Measurements from ENCODE around the gene TPRG1L. TPM values are rescaled to one million over a fixed set of nuclear protein-coding genes. Genes with fewer than 3 reads are reported as not detected.

Gene TPRG1L
- polyA plus RNA-seq, 1 experiment = 52.1 TPM

DNA sequence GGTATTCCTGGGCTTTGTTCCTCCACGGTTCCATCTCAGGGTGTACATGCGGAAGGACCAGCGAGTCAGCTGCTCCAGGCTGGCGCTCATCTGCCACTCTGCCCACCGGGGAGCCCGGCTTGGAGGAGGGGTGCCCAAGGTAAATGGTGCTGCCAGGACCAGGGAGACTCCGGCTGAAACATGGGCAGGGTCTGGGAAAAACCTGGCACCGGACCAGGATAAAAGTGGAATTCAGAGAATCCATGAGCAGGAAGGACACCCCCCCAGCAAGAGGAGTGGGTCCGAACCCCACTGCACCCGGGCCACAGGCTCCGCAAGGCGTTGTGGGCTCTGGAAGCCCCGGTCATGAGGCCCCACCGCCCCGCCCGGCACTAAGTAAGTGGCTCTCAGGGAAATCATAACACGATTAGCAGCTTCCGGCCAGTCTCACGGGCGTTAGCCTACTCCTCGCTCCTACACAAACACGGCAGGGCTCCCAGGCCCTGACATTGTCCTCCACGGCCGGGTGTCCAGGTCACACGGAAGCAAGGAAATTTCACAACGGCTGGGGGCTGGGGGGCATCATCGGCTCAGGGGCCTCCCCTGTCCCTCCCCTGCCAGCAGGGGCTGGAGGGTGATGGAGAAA lies 34.6 kb upstream of the TPRG1L start:
- Histone ChIP-seq H3K4me3 (ENCODE audit: low read depth, low read length) (no peak overlapping the region), H3K27me3 (ENCODE audit: control insufficient read depth, insufficient read depth, low read length) (no peaks in the 10 kb centered on the region), H3K36me3 (ENCODE audit: control insufficient read depth, insufficient read depth, low read length) (no peaks in the 10 kb centered on the region)
- no peak for DNase-seq (ENCODE audit: low read depth)
- POLR2A ChIA-PET = no interaction called here
- CTCF ChIA-PET = interaction anchor here (1.5 to 1.8 kb wide), 2 partner anchors 29 to 30 kb away, joined by 3 to 4 read pairs; no protein-coding TSS in a partner anchor
- no peak for TF ChIP-seq CTCF (IDR thresholded peaks at IDR 0.05; ENCODE audit: insufficient read depth, low read depth, low read length)

DNA sequence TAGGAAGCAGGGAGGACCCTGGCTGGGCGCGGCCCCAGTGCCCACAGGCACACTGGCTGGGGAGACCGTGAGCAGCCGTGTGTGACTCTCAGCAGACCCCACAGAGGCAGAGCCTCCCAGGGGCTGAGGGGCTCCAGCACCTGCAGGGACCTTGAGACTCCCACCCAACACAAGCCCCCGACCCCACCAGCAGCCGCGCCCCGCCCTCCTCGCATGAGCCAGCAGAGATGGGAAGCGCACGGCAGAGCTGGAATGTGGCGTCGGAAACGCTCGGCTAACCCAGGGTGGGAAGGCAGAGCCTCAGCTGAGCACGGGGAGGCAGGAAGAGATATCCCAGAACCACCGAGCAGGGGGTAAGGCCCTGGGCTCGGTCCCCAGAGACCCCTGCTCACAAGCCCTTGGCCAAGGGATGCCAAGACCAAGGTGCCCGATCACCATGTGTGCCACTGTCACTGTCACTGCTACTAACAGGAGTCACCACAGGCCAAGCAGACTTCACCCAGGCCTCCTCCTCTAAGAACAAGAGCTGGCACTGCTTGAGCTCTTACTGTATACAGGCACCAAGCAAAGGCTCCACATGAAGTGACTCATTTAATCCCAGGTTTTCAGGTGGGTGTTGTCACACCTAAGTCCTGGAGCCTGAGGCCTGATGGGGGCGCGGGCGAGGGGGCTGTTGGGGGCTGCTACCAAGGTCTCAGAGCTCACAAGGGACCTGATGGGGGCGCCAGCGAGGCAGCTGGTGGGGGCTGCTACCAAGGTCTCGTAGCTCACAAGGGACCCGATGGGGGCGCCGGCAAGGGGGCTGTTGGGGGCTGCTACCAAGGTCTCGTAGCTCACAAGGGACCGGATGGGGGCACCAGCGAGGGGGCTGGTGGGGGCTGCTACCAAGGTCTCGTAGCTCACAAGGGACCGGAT lies 33.6 kb upstream of the TPRG1L start:
- Histone ChIP-seq H3K27me3 (ENCODE audit: control insufficient read depth, insufficient read depth, low read length) (no peaks in the 10 kb centered on the region), H3K36me3 (ENCODE audit: control insufficient read depth, insufficient read depth, low read length) (no peaks in the 10 kb centered on the region), H3K4me3 (ENCODE audit: low read depth, low read length) (no peak overlapping the region)
- no peak for TF ChIP-seq CTCF (IDR thresholded peaks at IDR 0.05; ENCODE audit: insufficient read depth, low read depth, low read length)
- no peak for DNase-seq (ENCODE audit: low read depth)
- ChIA-PET CTCF (interaction anchor here (0.8 to 1.8 kb wide), 4 partner anchors 26 to 139 kb away, joined by 3 to 5 read pairs (median 4); no protein-coding TSS in a partner anchor), POLR2A (no interaction called here)

DNA sequence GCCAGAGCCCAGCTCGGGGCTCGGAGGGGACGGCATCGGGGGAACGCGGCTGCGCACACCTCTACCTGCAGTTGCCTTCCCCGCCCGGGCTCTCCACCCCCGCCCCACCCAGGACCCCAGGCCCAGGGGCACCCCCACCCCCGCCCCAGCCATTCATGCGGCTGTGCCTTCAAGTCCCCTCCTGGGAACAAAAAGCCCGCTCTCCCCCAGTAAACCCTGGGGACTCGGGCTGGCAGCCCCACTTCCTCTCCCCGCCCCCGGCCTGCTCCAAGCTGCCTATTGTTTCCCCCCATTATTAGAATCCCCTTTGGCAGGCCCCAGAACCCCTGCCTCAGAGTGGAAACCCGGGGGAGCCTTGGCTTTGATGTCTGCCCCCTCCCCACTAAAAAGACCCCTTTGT lies 31.5 kb upstream of the TPRG1L start:
- Histone ChIP-seq H3K27me3 (ENCODE audit: control insufficient read depth, insufficient read depth, low read length) (no peaks in the 10 kb centered on the region), H3K4me3 (ENCODE audit: low read depth, low read length) (no peak overlapping the region), H3K36me3 (ENCODE audit: control insufficient read depth, insufficient read depth, low read length) (no peaks in the 10 kb centered on the region)
- no peak for DNase-seq (ENCODE audit: low read depth)
- no peak for TF ChIP-seq CTCF (IDR thresholded peaks at IDR 0.05; ENCODE audit: insufficient read depth, low read depth, low read length)
- POLR2A ChIA-PET = no interaction called here
- CTCF ChIA-PET = interaction anchor here (1.1 to 1.5 kb wide), 3 partner anchors 26 to 121 kb away, joined by 3 read pairs; no protein-coding TSS in a partner anchor

DNA sequence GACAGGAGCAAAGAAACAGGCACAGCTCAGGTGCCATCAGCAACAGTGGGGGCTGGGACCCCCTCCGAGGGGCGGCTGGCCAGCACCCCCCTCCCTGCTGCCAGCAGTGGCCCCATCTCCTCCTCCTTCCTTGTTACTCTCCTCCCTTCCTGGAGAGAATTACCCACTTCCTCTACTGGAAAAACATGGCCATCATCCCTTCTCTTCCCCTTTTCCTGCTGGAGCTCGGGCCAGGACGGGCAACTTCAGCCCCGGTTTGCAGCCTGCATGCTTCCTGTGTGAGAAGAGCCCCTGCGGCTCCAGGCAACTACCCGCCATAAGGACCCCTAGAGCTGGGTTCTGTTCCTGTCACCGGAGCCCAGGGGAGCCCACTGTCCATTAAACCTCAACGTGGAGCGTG lies 31.1 kb upstream of the TPRG1L start:
- Histone ChIP-seq H3K4me3 (ENCODE audit: low read depth, low read length) (no peak overlapping the region), H3K27me3 (ENCODE audit: control insufficient read depth, insufficient read depth, low read length) (no peaks in the 10 kb centered on the region), H3K36me3 (ENCODE audit: control insufficient read depth, insufficient read depth, low read length) (no peaks in the 10 kb centered on the region)
- TF ChIP-seq CTCF (IDR thresholded peaks at IDR 0.05; ENCODE audit: insufficient read depth, low read depth, low read length) = no peak
- DNase-seq (ENCODE audit: low read depth) = no peak
- ChIA-PET CTCF (interaction anchor here (1.1 to 1.5 kb wide), 3 partner anchors 25 to 121 kb away, joined by 3 read pairs; no protein-coding TSS in a partner anchor), POLR2A (no interaction called here)

GRCh38 chr1:3594706-3595377 lies 30.0 kb upstream of the TPRG1L start:
- no peak for DNase-seq (ENCODE audit: low read depth)
- no peaks in the 10 kb centered on the region for H3K36me3 ChIP-seq (ENCODE audit: control insufficient read depth, insufficient read depth, low read length)
- TF ChIP-seq CTCF (IDR thresholded peaks at IDR 0.05; ENCODE audit: insufficient read depth, low read depth, low read length) = no peak
- no peak overlapping the region for H3K4me3 ChIP-seq (ENCODE audit: low read depth, low read length)
- POLR2A ChIA-PET = no interaction called here
- CTCF ChIA-PET = no interaction called here
- H3K27me3 ChIP-seq (ENCODE audit: control insufficient read depth, insufficient read depth, low read length) = no peaks in the 10 kb centered on the region

Data from BJ (cell line).